Measurements from ENCODE around the gene IGFBP5.

IGFBP5 gene

GRCh38 chr2:216673021-216673420 is 22.3 kb downstream of the IGFBP5 start:
- DNase-seq (ENCODE audit: low spot score in 2 of 2) (no peak), ATAC-seq (ENCODE audit: low read depth) (no peak)
- no peaks in the 10 kb centered on the region for H3K4me1 Mint-ChIP-seq
- H3K27me3 Mint-ChIP-seq, result peaks cover 30% of the 10 kb centered on the region
- no peak overlapping the region for H3K4me3 Mint-ChIP-seq
- H3K27ac Mint-ChIP-seq, result no peak overlapping the region
- H3K9me3 Mint-ChIP-seq, result no peaks in the 10 kb centered on the region
- no peaks in the 10 kb centered on the region for H3K36me3 Mint-ChIP-seq

GRCh38 chr2:216672466-216672865 is 22.9 kb downstream of the IGFBP5 start:
- Mint-ChIP-seq H3K27me3 (peaks cover 30% of the 10 kb centered on the region), H3K36me3 (no peaks in the 10 kb centered on the region), H3K9me3 (no peaks in the 10 kb centered on the region), H3K4me3 (no peak overlapping the region), H3K4me1 (no peaks in the 10 kb centered on the region), H3K27ac (no peak overlapping the region)
- ATAC-seq (ENCODE audit: low read depth), result no peak
- no peak for DNase-seq (ENCODE audit: low spot score in 2 of 2)

- Mint-ChIP-seq H3K4me1 (no peaks in the 10 kb centered on the region), H3K9me3 (no peaks in the 10 kb centered on the region), H3K4me3 (no peak overlapping the region), H3K27ac (no peak overlapping the region), H3K36me3 (no peaks in the 10 kb centered on the region), H3K27me3 (peaks cover 30% of the 10 kb centered on the region)
- DNase-seq (ENCODE audit: low spot score in 2 of 2), result no peak
- no peak for ATAC-seq (ENCODE audit: low read depth)
These were observed 23.5 kb downstream of the IGFBP5 start for GRCh38 chr2:216671791-216672343.

- peaks cover 4% of the 10 kb centered on the region for H3K4me1 Mint-ChIP-seq
- H3K27me3 Mint-ChIP-seq, result peaks cover 30% of the 10 kb centered on the region
- ATAC-seq (ENCODE audit: low read depth) (no peak), DNase-seq (ENCODE audit: low spot score in 2 of 2) (no peak)
- no peak overlapping the region for H3K27ac Mint-ChIP-seq
- no peaks in the 10 kb centered on the region for H3K36me3 Mint-ChIP-seq
- no peak overlapping the region for H3K4me3 Mint-ChIP-seq
- no peaks in the 10 kb centered on the region for H3K9me3 Mint-ChIP-seq
These were observed 24.3 kb downstream of the IGFBP5 start for GRCh38 chr2:216671081-216671411.

GRCh38 chr2:216670266-216671080 is 24.9 kb downstream of the IGFBP5 start:
- ATAC-seq (ENCODE audit: low read depth) (no peak), DNase-seq (ENCODE audit: low spot score in 2 of 2) (no peak)
- H3K9me3 Mint-ChIP-seq, result no peaks in the 10 kb centered on the region
- no peaks in the 10 kb centered on the region for H3K36me3 Mint-ChIP-seq
- no peak overlapping the region for H3K4me3 Mint-ChIP-seq
- H3K4me1 Mint-ChIP-seq, result peaks cover 4% of the 10 kb centered on the region
- peaks cover 30% of the 10 kb centered on the region for H3K27me3 Mint-ChIP-seq
- no peak overlapping the region for H3K27ac Mint-ChIP-seq

- no peak overlapping the region for H3K4me3 Mint-ChIP-seq
- H3K36me3 Mint-ChIP-seq, result no peaks in the 10 kb centered on the region
- peak; percentile 68 for ATAC-seq (ENCODE audit: low read depth)
- H3K27me3 Mint-ChIP-seq, result peaks cover 32% of the 10 kb centered on the region
- peaks cover 4% of the 10 kb centered on the region for H3K4me1 Mint-ChIP-seq
- DNase-seq (ENCODE audit: low spot score in 2 of 2), result peak; percentile 62 to 63
- no peaks in the 10 kb centered on the region for H3K9me3 Mint-ChIP-seq
- H3K27ac Mint-ChIP-seq, result no peak overlapping the region
These were observed 28.7 kb downstream of the IGFBP5 start for GRCh38 chr2:216666461-216667233.

- H3K4me1 Mint-ChIP-seq, result peaks cover 4% of the 10 kb centered on the region
- H3K4me3 Mint-ChIP-seq, result no peak overlapping the region
- DNase-seq (ENCODE audit: low spot score in 2 of 2) (no peak), ATAC-seq (ENCODE audit: low read depth) (no peak)
- H3K27me3 Mint-ChIP-seq, result peaks cover 27% of the 10 kb centered on the region
- H3K27ac Mint-ChIP-seq, result no peak overlapping the region
- H3K9me3 Mint-ChIP-seq, result no peaks in the 10 kb centered on the region
- no peaks in the 10 kb centered on the region for H3K36me3 Mint-ChIP-seq
These were observed 29.6 kb downstream of the IGFBP5 start for GRCh38 chr2:216665717-216666116.

GRCh38 chr2:216665242-216665641 is 30.1 kb downstream of the IGFBP5 start:
- DNase-seq (ENCODE audit: low spot score in 2 of 2) (no peak), ATAC-seq (ENCODE audit: low read depth) (no peak)
- Mint-ChIP-seq H3K27ac (no peak overlapping the region), H3K36me3 (no peaks in the 10 kb centered on the region), H3K4me1 (peaks cover 4% of the 10 kb centered on the region), H3K4me3 (no peak overlapping the region), H3K27me3 (peaks cover 23% of the 10 kb centered on the region), H3K9me3 (no peaks in the 10 kb centered on the region)

- DNase-seq (ENCODE audit: low spot score in 2 of 2), result no peak
- ATAC-seq (ENCODE audit: low read depth), result no peak
- H3K4me3 Mint-ChIP-seq, result no peak overlapping the region
These were observed 30.7 kb downstream of the IGFBP5 start for GRCh38 chr2:216664593-216665034.

GRCh38 chr2:216663846-216664245 is 31.5 kb downstream of the IGFBP5 start:
- no peak overlapping the region for H3K4me3 Mint-ChIP-seq
- peaks cover 4% of the 10 kb centered on the region for H3K4me1 Mint-ChIP-seq
- H3K9me3 Mint-ChIP-seq, result no peaks in the 10 kb centered on the region
- DNase-seq (ENCODE audit: low spot score in 2 of 2) (no peak), ATAC-seq (ENCODE audit: low read depth) (no peak)
- H3K27ac Mint-ChIP-seq, result no peak overlapping the region
- H3K27me3 Mint-ChIP-seq, result peaks cover 12% of the 10 kb centered on the region
- no peaks in the 10 kb centered on the region for H3K36me3 Mint-ChIP-seq

More at GRCh38 chr2:216664593-216665034, 30.7 kb downstream of the IGFBP5 start:
- no peaks in the 10 kb centered on the region for H3K36me3 Mint-ChIP-seq
- H3K9me3 Mint-ChIP-seq, result no peaks in the 10 kb centered on the region
- H3K27me3 Mint-ChIP-seq, result peaks cover 20% of the 10 kb centered on the region
- no peak overlapping the region for H3K27ac Mint-ChIP-seq
- peaks cover 4% of the 10 kb centered on the region for H3K4me1 Mint-ChIP-seq

- Mint-ChIP-seq H3K36me3 (no peaks in the 10 kb centered on the region), H3K4me3 (no peak overlapping the region), H3K4me1 (peaks cover 4% of the 10 kb centered on the region), H3K9me3 (no peaks in the 10 kb centered on the region), H3K27ac (no peak overlapping the region), H3K27me3 (peaks cover 7% of the 10 kb centered on the region)
- ATAC-seq (ENCODE audit: low read depth) (no peak), DNase-seq (ENCODE audit: low spot score in 2 of 2) (no peak)
These were observed 32.2 kb downstream of the IGFBP5 start for GRCh38 chr2:216663106-216663505.

- no peak for DNase-seq (ENCODE audit: low spot score in 2 of 2)
- no peak overlapping the region for H3K27ac Mint-ChIP-seq
- no peak for ATAC-seq (ENCODE audit: low read depth)
- H3K4me3 Mint-ChIP-seq, result no peak overlapping the region
- no peaks in the 10 kb centered on the region for H3K9me3 Mint-ChIP-seq
- peaks cover 7% of the 10 kb centered on the region for H3K27me3 Mint-ChIP-seq
- no peaks in the 10 kb centered on the region for H3K36me3 Mint-ChIP-seq
- H3K4me1 Mint-ChIP-seq, result peaks cover 4% of the 10 kb centered on the region
These were observed 33.5 kb downstream of the IGFBP5 start for GRCh38 chr2:216661639-216662375.

- H3K4me3 Mint-ChIP-seq, result no peak overlapping the region
- H3K27ac Mint-ChIP-seq, result no peak overlapping the region
- H3K9me3 Mint-ChIP-seq, result no peaks in the 10 kb centered on the region
- DNase-seq (ENCODE audit: low spot score in 2 of 2), result no peak
- no peak for ATAC-seq (ENCODE audit: low read depth)
- no peaks in the 10 kb centered on the region for H3K4me1 Mint-ChIP-seq
- no peaks in the 10 kb centered on the region for H3K36me3 Mint-ChIP-seq
- H3K27me3 Mint-ChIP-seq, result peaks cover 4% of the 10 kb centered on the region
These were observed 34.3 kb downstream of the IGFBP5 start for GRCh38 chr2:216661051-216661450.

- no peak overlapping the region for H3K4me3 Mint-ChIP-seq
- H3K27ac Mint-ChIP-seq, result no peak overlapping the region
- no peaks in the 10 kb centered on the region for H3K36me3 Mint-ChIP-seq
- ATAC-seq (ENCODE audit: low read depth) (no peak), DNase-seq (ENCODE audit: low spot score in 2 of 2) (no peak)
- no peaks in the 10 kb centered on the region for H3K9me3 Mint-ChIP-seq
- peaks cover 4% of the 10 kb centered on the region for H3K27me3 Mint-ChIP-seq
- H3K4me1 Mint-ChIP-seq, result no peaks in the 10 kb centered on the region
These were observed 34.9 kb downstream of the IGFBP5 start for GRCh38 chr2:216660496-216660895.

All from memory B cell (primary cell).